Panc1 (cell line): ENCODE data around the gene ST8SIA1. TPM values are rescaled to one million over a fixed set of nuclear protein-coding genes. Genes with fewer than 3 reads are reported as not detected.

Experiments
- ATAC-seq: fragments of 200-7000 bp; cut with Tn5 transposase; 2 replicates; pipeline ENCODE4 v1.9.1; 2020; ENCODE audit warnings: mild to moderate bottlenecking, moderate library complexity
- BruUV-seq: library from RNA; stranded (reverse); fragments of 400-500 nt; replicated peaks from 2 replicates; lab custom pipeline; 2021; lab: Mats Ljungman, UMichigan
- CTCF ChIA-PET: fragments of 300-600 bp; sonication (Branson Sonifier 250); formaldehyde crosslinking; loops from one replicate; lab custom pipeline; 2022; ENCODE audit warnings: antibody characterized with exemption; lab: Charles Lee
- POLR2A ChIA-PET: fragments of 300-600 bp; sonication (Branson Sonifier 250); formaldehyde crosslinking; loops from one replicate; lab custom pipeline; 2022; ENCODE audit warnings: antibody characterized with exemption; lab: Charles Lee
- DNase-seq: peaks from one replicate; pipeline ENCODE4 v3.0.0-alpha.2; 2010; ENCODE audit warnings: low read depth, low spot score
- H3K27ac ChIP-seq: 2 replicates; pipeline ENCODE4 v1.5.1; 2011; ENCODE audit warnings: mild to moderate bottlenecking, low read length, inconsistent platforms
- H3K27me3 ChIP-seq: fragments of 200-500 bp; sonication (Bioruptor generic); 2 replicates; pipeline ENCODE4 v1.6.0; 2014; ENCODE audit warnings: low read length, inconsistent platforms; ENCODE audit not compliant: control insufficient read depth, insufficient read depth
- H3K36me3 ChIP-seq: fragments of 200-500 bp; sonication (Bioruptor generic); 2 replicates; pipeline ENCODE4 v1.5.1; 2014; ENCODE audit warnings: inconsistent platforms, mild to moderate bottlenecking, low read length, moderate library complexity; ENCODE audit not compliant: control insufficient read depth, insufficient read depth
- H3K4me1 ChIP-seq: 2 replicates; pipeline ENCODE4 v1.5.1; 2011; ENCODE audit warnings: inconsistent platforms, mild to moderate bottlenecking, low read length, moderate library complexity; ENCODE audit not compliant: control insufficient read depth, insufficient read depth
- H3K4me3 ChIP-seq, 2 experiments: 2 replicates each; pipeline ENCODE4 v1.5.1; 2011 to 2012; ENCODE audit warnings: low read depth in 2 of 2, low read length in 2 of 2, mild to moderate bottlenecking in 2 of 2, inconsistent platforms in 1 of 2, moderate library complexity in 1 of 2
- H3K9me3 ChIP-seq: fragments of 200-500 bp; sonication (Bioruptor generic); 2 replicates; pipeline ENCODE4 v1.5.1; 2014; ENCODE audit warnings: low read depth, mild to moderate bottlenecking, inconsistent platforms, low read length, moderate library complexity; ENCODE audit not compliant: control insufficient read depth, insufficient read depth
- CTCF ChIP-seq: fragments of 450-650 bp; IDR thresholded peaks from 2 replicates; pipeline ENCODE4 v1.5.1; 2017; ENCODE audit warnings: mild to moderate bottlenecking
- POLR2AphosphoS5 ChIP-seq: IDR thresholded peaks from 2 replicates; pipeline ENCODE4 v1.6.1; 2012; ENCODE audit warnings: mild to moderate bottlenecking, low read depth, low read length, moderate library complexity
- REST ChIP-seq, 2 experiments: IDR thresholded peaks; 2 replicates each; pipeline ENCODE4 v1.6.1; 2011 to 2012; ENCODE audit warnings: low read depth in 2 of 2, control low read depth in 1 of 2, low read length in 1 of 2, mild to moderate bottlenecking in 1 of 2, moderate library complexity in 1 of 2; ENCODE audit not compliant: insufficient read depth in 1 of 2
- SIN3A ChIP-seq: IDR thresholded peaks from 2 replicates; pipeline ENCODE4 v1.6.1; 2012; ENCODE audit warnings: low read depth, mild to moderate bottlenecking, low read length, moderate library complexity, borderline replicate concordance; ENCODE audit not compliant: insufficient read depth
- TCF7L2 ChIP-seq: IDR thresholded peaks from 2 replicates; pipeline ENCODE4 v1.6.1; 2011; ENCODE audit warnings: mild to moderate bottlenecking, low read depth, low read length, inconsistent platforms
- in situ Hi-C: cut with HindIII; loops from 2 replicates; pipeline ENCODE4 v1.10.0; 2016; ENCODE audit warnings: low sequenced_read_pairs, low pct_unique_long_range_greater_than_20kb
- intact Hi-C: fragments of 100-400 bp; cut with micrococcal nuclease; formaldehyde crosslinking; loops from one replicate; pipeline ENCODE4 v1.10.0; 2022; ENCODE audit not compliant: unreplicated experiment
- total RNA-seq: library from RNA; stranded (reverse); gene quantifications from one replicate; pipeline ENCODE4 v1.2.1, GENCODE V29; 2021; ENCODE audit not compliant: unreplicated experiment

Gene ST8SIA1
- total RNA-seq, 1 experiment from 2014 or later = 0.13 TPM

GRCh38 chr12:22256041-22256441, 78.5 kb downstream of the ST8SIA1 start:
- CTCF ChIA-PET = no interaction called here
- no peak overlapping the region for H3K4me3 ChIP-seq
- no peaks in the 10 kb centered on the region for H3K4me1 ChIP-seq
- no peak for TF ChIP-seq CTCF
- TF ChIP-seq TCF7L2 = no peak
- TF ChIP-seq SIN3A = no peak
- no peak for TF ChIP-seq REST (IDR thresholded peaks at IDR 0.05; ENCODE audit: insufficient read depth in 1 of 2, low read depth in 2 of 2, low read length in 1 of 2)
- no peak for TF ChIP-seq POLR2AphosphoS5
- intact Hi-C loops (no loop called here), in situ Hi-C loops (no loop called here)
- no peak for DNase-seq
- POLR2A ChIA-PET = no interaction called here
- H3K36me3 ChIP-seq = no peaks in the 10 kb centered on the region
- no peaks in the 10 kb centered on the region for H3K9me3 ChIP-seq
- H3K27me3 ChIP-seq = no peaks in the 10 kb centered on the region
- BruUV-seq = no TSS peak
- H3K27ac ChIP-seq = no peak overlapping the region
- no peak for ATAC-seq

- POLR2A ChIA-PET = no interaction called here
- no TSS peak for BruUV-seq
- Histone ChIP-seq H3K27me3 (no peaks in the 10 kb centered on the region), H3K9me3 (no peaks in the 10 kb centered on the region), H3K4me1 (no peaks in the 10 kb centered on the region), H3K4me3 (no peak overlapping the region), H3K27ac (no peak overlapping the region), H3K36me3 (no peaks in the 10 kb centered on the region)
- no peak for DNase-seq
- no peak for ATAC-seq
- in situ Hi-C loops = no loop called here
- TF ChIP-seq CTCF (no peak), SIN3A (no peak), POLR2AphosphoS5 (no peak), REST (IDR thresholded peaks at IDR 0.05; ENCODE audit: insufficient read depth in 1 of 2, low read depth in 2 of 2, low read length in 1 of 2) (no peak), TCF7L2 (no peak)
- CTCF ChIA-PET = no interaction called here
- intact Hi-C loops = no loop called here
These were observed 79.4 kb downstream of the ST8SIA1 start for GRCh38 chr12:22255097-22255496.
